B cell (primary cell): Measurements from ENCODE around the gene NKX3-2.

Experiments
- CTCF ChIP-seq: fragments of 200-600 bp; IDR thresholded peaks from one replicate; pipeline ENCODE4 v1.8.0; 2022; ENCODE audit warnings: antibody characterized with exemption, mild to moderate bottlenecking
- EZH2 ChIP-seq: IDR thresholded peaks from 2 replicates; pipeline ENCODE4 v1.6.1; 2012; ENCODE audit warnings: borderline replicate concordance, low read depth, mild to moderate bottlenecking, moderate library complexity, low read length; ENCODE audit not compliant: insufficient read depth, poor library complexity, severe bottlenecking

DNA sequence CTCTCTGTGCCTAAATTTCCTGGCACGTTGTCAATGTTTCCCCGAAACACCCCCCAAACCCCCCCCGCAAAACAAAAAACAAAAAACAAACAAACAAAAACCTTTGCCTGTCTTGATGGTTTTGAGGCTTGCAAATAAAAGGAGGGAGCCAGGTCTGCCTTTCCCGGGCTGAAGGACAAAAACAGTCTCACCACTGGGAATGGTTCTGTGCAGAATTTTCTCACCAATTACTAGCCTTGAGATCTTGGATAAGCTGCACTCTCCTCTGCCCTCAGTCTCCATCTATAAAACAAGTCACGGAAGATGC is 15.5 kb downstream of the NKX3-2 start:
- TF ChIP-seq CTCF (no peak), EZH2 (no peak)
